ENCODE data around the gene ARFIP1.

ARFIP1 gene

DNA sequence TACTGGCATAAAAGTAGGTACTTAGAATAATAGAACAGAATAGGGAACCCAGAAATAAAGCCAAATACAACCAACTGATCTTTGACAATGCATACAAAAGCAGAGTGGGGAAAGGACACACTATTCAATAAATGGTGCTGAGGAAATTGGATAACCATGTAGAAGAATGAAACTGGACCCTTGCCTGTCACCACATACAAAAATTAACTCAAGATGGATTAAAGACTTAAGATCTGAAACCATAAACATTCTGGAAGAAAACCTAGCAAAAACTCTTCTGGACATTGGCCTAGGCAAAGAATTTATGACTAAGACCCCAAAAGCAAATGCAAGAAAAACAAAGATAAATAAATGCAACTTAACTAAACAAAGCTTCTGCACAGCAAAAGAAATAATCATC is 45.6 kb downstream of the ARFIP1 start:
- TF ChIP-seq, protein P1, sequence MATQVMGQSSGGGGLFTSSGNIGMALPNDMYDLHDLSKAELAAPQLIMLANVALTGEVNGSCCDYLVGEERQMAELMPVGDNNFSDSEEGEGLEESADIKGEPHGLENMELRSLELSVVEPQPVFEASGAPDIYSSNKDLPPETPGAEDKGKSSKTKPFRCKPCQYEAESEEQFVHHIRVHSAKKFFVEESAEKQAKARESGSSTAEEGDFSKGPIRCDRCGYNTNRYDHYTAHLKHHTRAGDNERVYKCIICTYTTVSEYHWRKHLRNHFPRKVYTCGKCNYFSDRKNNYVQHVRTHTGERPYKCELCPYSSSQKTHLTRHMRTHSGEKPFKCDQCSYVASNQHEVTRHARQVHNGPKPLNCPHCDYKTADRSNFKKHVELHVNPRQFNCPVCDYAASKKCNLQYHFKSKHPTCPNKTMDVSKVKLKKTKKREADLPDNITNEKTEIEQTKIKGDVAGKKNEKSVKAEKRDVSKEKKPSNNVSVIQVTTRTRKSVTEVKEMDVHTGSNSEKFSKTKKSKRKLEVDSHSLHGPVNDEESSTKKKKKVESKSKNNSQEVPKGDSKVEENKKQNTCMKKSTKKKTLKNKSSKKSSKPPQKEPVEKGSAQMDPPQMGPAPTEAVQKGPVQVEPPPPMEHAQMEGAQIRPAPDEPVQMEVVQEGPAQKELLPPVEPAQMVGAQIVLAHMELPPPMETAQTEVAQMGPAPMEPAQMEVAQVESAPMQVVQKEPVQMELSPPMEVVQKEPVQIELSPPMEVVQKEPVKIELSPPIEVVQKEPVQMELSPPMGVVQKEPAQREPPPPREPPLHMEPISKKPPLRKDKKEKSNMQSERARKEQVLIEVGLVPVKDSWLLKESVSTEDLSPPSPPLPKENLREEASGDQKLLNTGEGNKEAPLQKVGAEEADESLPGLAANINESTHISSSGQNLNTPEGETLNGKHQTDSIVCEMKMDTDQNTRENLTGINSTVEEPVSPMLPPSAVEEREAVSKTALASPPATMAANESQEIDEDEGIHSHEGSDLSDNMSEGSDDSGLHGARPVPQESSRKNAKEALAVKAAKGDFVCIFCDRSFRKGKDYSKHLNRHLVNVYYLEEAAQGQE (IDR thresholded peaks at IDR 0.05; ENCODE audit: insufficient read depth in 1 of 2, low read depth in 2 of 2, low read length in 2 of 2), result no peak
- no peak for TF ChIP-seq FOXP2 (optimal IDR thresholded peaks at IDR 0.05; ENCODE audit: borderline replicate concordance, extremely low read depth, extremely low read length, insufficient read depth)
- no peak for TF ChIP-seq TAF1 (IDR thresholded peaks at IDR 0.05; ENCODE audit: borderline replicate concordance, insufficient read depth, low read length)
- TF ChIP-seq POLR2AphosphoS5 (IDR thresholded peaks at IDR 0.05; ENCODE audit: low read depth, low read length), result no peak
- no peak for TF ChIP-seq SIN3A (IDR thresholded peaks at IDR 0.05; ENCODE audit: borderline replicate concordance, insufficient read depth, low read length)

GRCh38 chr4:152828122-152828521 is 48.4 kb downstream of the ARFIP1 start:
- TF ChIP-seq POLR2AphosphoS5 (IDR thresholded peaks at IDR 0.05; ENCODE audit: low read depth, low read length) (no peak), SIN3A (IDR thresholded peaks at IDR 0.05; ENCODE audit: borderline replicate concordance, insufficient read depth, low read length) (no peak), TAF1 (IDR thresholded peaks at IDR 0.05; ENCODE audit: borderline replicate concordance, insufficient read depth, low read length) (no peak), FOXP2 (optimal IDR thresholded peaks at IDR 0.05; ENCODE audit: borderline replicate concordance, extremely low read depth, extremely low read length, insufficient read depth) (no peak)
- TF ChIP-seq, protein P1 (IDR thresholded peaks at IDR 0.05; ENCODE audit: insufficient read depth in 1 of 2, low read depth in 2 of 2, low read length in 2 of 2), result no peak

DNA sequence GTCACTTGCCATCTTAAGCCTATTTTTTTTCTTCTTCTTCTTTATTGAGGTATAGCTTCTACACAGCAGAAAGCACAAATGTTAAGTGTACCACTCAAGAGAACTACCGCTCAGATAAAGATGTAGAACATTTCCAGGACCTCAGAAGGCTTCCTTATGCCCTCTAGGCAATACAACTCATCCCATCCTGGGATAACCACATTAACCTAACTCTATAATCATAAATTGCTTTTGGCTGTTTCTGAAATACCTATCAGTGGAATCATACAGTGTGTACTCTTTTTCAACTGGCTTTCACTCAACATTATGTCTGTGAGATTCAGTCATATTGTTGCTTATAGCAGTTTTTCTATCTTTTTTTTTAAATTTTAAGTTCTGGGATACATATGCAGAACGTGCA is 51.7 kb downstream of the ARFIP1 start:
- TF ChIP-seq POLR2AphosphoS5 (IDR thresholded peaks at IDR 0.05; ENCODE audit: low read depth, low read length), result no peak
- TF ChIP-seq FOXP2 (optimal IDR thresholded peaks at IDR 0.05; ENCODE audit: borderline replicate concordance, extremely low read depth, extremely low read length, insufficient read depth), result no peak

DNA sequence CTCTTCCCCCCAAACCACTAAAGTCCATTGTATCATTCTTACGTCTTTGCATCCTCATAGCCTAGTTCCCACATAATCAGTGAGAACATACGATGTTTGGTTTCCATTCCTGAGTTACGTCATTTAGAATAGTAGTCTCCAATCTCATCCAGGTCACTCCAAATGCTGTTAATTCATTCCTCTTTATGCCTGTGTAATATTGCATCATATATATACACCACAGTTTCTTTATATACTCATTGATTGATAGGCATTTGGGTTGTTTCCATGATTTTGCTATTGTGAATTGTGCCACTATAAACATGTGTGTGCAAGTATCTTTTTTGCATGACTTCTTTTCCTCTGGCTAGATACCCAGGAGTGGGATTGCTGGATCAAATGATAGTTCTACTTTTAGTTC is 57.2 kb downstream of the ARFIP1 start:
- TF ChIP-seq SIN3A (IDR thresholded peaks at IDR 0.05; ENCODE audit: borderline replicate concordance, insufficient read depth, low read length), result no peak
- TF ChIP-seq, protein P1 (IDR thresholded peaks at IDR 0.05; ENCODE audit: insufficient read depth in 1 of 2, low read depth in 2 of 2, low read length in 2 of 2), result no peak

- TF ChIP-seq FOXP2 (optimal IDR thresholded peaks at IDR 0.05; ENCODE audit: borderline replicate concordance, extremely low read depth, extremely low read length, insufficient read depth) (no peak), SIN3A (IDR thresholded peaks at IDR 0.05; ENCODE audit: borderline replicate concordance, insufficient read depth, low read length) (no peak), TAF1 (IDR thresholded peaks at IDR 0.05; ENCODE audit: borderline replicate concordance, insufficient read depth, low read length) (no peak), POLR2AphosphoS5 (IDR thresholded peaks at IDR 0.05; ENCODE audit: low read depth, low read length) (no peak)
- TF ChIP-seq, protein P1 (IDR thresholded peaks at IDR 0.05; ENCODE audit: insufficient read depth in 1 of 2, low read depth in 2 of 2, low read length in 2 of 2), result no peak
These were observed 63.8 kb downstream of the ARFIP1 start for GRCh38 chr4:152843481-152844090.

Data from PFSK-1 (cell line).